Inflammatory macrophage treated with lipopolysaccharide for 4 hours (primary cell): Measurements from ENCODE around the gene ZNF397.

Experiments
- DNase-seq: peaks from one replicate; pipeline ENCODE4 v3.0.0-alpha.2; 2020

The ZNF397 gene

GRCh38 chr18:35247412-35248249 lies 6.8 kb downstream of the ZNF397 start:
- DNase-seq = peak; percentile 24

GRCh38 chr18:35248429-35248828 lies 7.6 kb downstream of the ZNF397 start:
- no peak for DNase-seq

- DNase-seq = no peak
These were observed 11.6 kb downstream of the ZNF397 start for GRCh38 chr18:35252466-35252865.

- DNase-seq = no peak
These were observed 12.9 kb downstream of the ZNF397 start for GRCh38 chr18:35253655-35254287.

- DNase-seq = no peak
These were observed 16.1 kb downstream of the ZNF397 start for GRCh38 chr18:35256947-35257346.

- DNase-seq = no peak
These were observed 23.6 kb downstream of the ZNF397 start for GRCh38 chr18:35264409-35264808.

- peak; percentile 34 for DNase-seq
These were observed 26.4 kb downstream of the ZNF397 start for GRCh38 chr18:35267161-35267651.

GRCh38 chr18:35267809-35268208 lies 27.0 kb downstream of the ZNF397 start:
- no peak for DNase-seq

- DNase-seq = peak; percentile 4
These were observed 28.0 kb downstream of the ZNF397 start for GRCh38 chr18:35268821-35269220.

GRCh38 chr18:35271656-35272055 lies 30.8 kb downstream of the ZNF397 start:
- DNase-seq = no peak

GRCh38 chr18:35276267-35276666 lies 35.4 kb downstream of the ZNF397 start:
- no peak for DNase-seq

- DNase-seq = no peak
These were observed 36.8 kb downstream of the ZNF397 start for GRCh38 chr18:35277633-35278032.

- DNase-seq = no peak
These were observed 37.3 kb downstream of the ZNF397 start for GRCh38 chr18:35278085-35278484.

- no peak for DNase-seq
These were observed 38.1 kb downstream of the ZNF397 start for GRCh38 chr18:35278969-35279368.

GRCh38 chr18:35282353-35282752 lies 41.5 kb downstream of the ZNF397 start:
- no peak for DNase-seq

GRCh38 chr18:35283923-35284794 lies 43.3 kb downstream of the ZNF397 start:
- no peak for DNase-seq

GRCh38 chr18:35284841-35285240 lies 44.0 kb downstream of the ZNF397 start:
- DNase-seq = no peak

GRCh38 chr18:35289293-35289692 lies 48.5 kb downstream of the ZNF397 start:
- peak; percentile 11 for DNase-seq

- peak; percentile 1 for DNase-seq
These were observed 48.9 kb downstream of the ZNF397 start for GRCh38 chr18:35289727-35290093.

- peak; percentile 94 for DNase-seq
These were observed 49.4 kb downstream of the ZNF397 start, which contains the start of gene ZSCAN30 for GRCh38 chr18:35290094-35290735. ZSCAN30 (minus strand) TSS chr18:35290229; CDS start chr18:35264352, 25,877 bp downstream.

GRCh38 chr18:35291166-35291565 lies 50.3 kb downstream of the ZNF397 start:
- DNase-seq = no peak

GRCh38 chr18:35296060-35296459 lies 55.2 kb downstream of the ZNF397 start:
- no peak for DNase-seq

GRCh38 chr18:35303610-35304009 lies 62.8 kb downstream of the ZNF397 start:
- no peak for DNase-seq
